Measurements from ENCODE around the gene MREG. TPM values are rescaled to one million over a fixed set of nuclear protein-coding genes. Genes with fewer than 3 reads are reported as not detected.

MREG gene
- total and polyA plus RNA-seq, 2 experiments from 2014 or later: 19.4 to 25.3 TPM

DNA sequence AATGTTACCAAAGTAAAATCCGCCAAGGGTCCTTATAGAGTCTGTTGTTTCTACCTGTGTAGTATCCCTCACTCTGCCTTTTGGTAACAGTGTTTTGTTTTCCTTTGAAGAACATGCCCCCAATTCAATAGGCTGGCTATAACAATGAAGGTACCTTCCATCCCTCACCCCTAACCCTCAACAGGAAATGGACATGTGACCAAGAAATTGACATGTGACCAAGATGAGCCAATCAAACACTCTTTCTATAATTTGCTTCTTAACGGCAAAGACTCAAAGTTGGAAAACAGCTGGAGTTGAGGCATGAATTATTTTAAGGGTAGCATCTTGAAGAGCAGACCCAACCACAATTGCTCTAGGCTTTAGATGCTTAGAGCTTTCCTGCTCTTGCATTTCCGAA, 5.4 kb upstream of the MREG start (continued):
- TF ChIP-seq, protein P1, sequence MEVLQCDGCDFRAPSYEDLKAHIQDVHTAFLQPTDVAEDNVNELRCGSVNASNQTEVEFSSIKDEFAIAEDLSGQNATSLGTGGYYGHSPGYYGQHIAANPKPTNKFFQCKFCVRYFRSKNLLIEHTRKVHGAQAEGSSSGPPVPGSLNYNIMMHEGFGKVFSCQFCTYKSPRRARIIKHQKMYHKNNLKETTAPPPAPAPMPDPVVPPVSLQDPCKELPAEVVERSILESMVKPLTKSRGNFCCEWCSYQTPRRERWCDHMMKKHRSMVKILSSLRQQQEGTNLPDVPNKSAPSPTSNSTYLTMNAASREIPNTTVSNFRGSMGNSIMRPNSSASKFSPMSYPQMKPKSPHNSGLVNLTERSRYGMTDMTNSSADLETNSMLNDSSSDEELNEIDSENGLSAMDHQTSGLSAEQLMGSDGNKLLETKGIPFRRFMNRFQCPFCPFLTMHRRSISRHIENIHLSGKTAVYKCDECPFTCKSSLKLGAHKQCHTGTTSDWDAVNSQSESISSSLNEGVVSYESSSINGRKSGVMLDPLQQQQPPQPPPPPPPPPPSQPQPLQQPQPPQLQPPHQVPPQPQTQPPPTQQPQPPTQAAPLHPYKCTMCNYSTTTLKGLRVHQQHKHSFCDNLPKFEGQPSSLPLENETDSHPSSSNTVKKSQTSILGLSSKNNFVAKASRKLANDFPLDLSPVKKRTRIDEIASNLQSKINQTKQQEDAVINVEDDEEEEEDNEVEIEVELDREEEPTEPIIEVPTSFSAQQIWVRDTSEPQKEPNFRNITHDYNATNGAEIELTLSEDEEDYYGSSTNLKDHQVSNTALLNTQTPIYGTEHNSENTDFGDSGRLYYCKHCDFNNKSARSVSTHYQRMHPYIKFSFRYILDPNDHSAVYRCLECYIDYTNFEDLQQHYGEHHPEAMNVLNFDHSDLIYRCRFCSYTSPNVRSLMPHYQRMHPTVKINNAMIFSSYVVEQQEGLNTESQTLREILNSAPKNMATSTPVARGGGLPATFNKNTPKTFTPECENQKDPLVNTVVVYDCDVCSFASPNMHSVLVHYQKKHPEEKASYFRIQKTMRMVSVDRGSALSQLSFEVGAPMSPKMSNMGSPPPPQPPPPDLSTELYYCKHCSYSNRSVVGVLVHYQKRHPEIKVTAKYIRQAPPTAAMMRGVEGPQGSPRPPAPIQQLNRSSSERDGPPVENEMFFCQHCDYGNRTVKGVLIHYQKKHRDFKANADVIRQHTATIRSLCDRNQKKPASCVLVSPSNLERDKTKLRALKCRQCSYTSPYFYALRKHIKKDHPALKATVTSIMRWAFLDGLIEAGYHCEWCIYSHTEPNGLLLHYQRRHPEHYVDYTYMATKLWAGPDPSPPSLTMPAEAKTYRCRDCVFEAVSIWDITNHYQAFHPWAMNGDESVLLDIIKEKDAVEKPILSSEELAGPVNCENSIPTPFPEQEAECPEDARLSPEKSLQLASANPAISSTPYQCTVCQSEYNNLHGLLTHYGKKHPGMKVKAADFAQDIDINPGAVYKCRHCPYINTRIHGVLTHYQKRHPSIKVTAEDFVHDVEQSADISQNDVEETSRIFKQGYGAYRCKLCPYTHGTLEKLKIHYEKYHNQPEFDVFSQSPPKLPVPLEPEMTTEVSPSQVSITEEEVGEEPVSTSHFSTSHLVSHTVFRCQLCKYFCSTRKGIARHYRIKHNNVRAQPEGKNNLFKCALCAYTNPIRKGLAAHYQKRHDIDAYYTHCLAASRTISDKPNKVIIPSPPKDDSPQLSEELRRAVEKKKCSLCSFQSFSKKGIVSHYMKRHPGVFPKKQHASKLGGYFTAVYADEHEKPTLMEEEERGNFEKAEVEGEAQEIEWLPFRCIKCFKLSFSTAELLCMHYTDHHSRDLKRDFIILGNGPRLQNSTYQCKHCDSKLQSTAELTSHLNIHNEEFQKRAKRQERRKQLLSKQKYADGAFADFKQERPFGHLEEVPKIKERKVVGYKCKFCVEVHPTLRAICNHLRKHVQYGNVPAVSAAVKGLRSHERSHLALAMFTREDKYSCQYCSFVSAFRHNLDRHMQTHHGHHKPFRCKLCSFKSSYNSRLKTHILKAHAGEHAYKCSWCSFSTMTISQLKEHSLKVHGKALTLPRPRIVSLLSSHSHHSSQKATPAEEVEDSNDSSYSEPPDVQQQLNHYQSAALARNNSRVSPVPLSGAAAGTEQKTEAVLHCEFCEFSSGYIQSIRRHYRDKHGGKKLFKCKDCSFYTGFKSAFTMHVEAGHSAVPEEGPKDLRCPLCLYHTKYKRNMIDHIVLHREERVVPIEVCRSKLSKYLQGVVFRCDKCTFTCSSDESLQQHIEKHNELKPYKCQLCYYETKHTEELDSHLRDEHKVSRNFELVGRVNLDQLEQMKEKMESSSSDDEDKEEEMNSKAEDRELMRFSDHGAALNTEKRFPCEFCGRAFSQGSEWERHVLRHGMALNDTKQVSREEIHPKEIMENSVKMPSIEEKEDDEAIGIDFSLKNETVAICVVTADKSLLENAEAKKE (CRISPR knock-in tag; IDR thresholded peaks at IDR 0.05): no peak

DNA sequence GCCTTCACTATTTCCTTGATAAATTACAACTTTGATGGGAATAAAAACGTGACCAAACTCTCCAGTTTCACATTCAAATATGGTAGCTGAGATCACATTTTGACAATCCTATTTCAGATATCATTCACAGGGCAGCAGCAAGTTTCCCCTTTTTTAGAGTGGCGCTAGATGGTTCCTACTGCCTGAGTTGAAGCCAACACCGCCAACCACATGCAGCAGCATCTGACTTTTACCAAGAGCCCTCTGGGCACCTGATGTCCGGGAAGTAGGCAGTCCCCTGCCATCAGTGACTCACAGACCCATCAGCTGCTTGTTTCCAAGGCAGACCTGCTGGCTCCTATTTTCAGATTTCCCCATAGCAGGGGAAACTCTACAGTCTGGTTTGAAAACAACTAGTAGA, 4.0 kb upstream of the MREG start:
- Histone ChIP-seq H2AFZ (no peak overlapping the region), H3K79me2 (replicated peaks; ENCODE audit: insufficient read depth) (peaks cover 7% of the 10 kb centered on the region), H4K20me1 (replicated peaks; ENCODE audit: insufficient read depth) (no peaks in the 10 kb centered on the region), H3K4me2 (no peak overlapping the region), H3F3A (replicated peaks; ENCODE audit: low read depth) (no peaks in the 10 kb centered on the region), H3K27ac (ENCODE audit: low read depth) (no peak overlapping the region), H3K9me2 (ENCODE audit: insufficient read depth) (peaks cover 5% of the 10 kb centered on the region; the same call in 1 of the 2 replicates), H3K36me3 (ENCODE audit: insufficient read depth) (no peaks in the 10 kb centered on the region), H3K4me1 (ENCODE audit: insufficient read depth) (peaks cover 7% of the 10 kb centered on the region), H3K4me3 (no peak overlapping the region), H3K27me3 (ENCODE audit: insufficient read depth) (no peaks in the 10 kb centered on the region)
- no peak for DNase-seq (ENCODE audit: low spot score)
- Mint-ChIP-seq H3K27ac (no peak overlapping the region), H3K9me3 (no peaks in the 10 kb centered on the region), H3K36me3 (ENCODE audit: low read depth) (no peaks in the 10 kb centered on the region; the same call in 2 of the 3 replicates), H3K27me3 (ENCODE audit: insufficient read depth, low read depth, poor library complexity) (peaks cover 6% of the 10 kb centered on the region), H3K4me3 (no peak overlapping the region), H3K4me1 (peaks cover 10% of the 10 kb centered on the region; the same call in 2 of the 3 replicates)
- TF ChIP-seq, protein P2, sequence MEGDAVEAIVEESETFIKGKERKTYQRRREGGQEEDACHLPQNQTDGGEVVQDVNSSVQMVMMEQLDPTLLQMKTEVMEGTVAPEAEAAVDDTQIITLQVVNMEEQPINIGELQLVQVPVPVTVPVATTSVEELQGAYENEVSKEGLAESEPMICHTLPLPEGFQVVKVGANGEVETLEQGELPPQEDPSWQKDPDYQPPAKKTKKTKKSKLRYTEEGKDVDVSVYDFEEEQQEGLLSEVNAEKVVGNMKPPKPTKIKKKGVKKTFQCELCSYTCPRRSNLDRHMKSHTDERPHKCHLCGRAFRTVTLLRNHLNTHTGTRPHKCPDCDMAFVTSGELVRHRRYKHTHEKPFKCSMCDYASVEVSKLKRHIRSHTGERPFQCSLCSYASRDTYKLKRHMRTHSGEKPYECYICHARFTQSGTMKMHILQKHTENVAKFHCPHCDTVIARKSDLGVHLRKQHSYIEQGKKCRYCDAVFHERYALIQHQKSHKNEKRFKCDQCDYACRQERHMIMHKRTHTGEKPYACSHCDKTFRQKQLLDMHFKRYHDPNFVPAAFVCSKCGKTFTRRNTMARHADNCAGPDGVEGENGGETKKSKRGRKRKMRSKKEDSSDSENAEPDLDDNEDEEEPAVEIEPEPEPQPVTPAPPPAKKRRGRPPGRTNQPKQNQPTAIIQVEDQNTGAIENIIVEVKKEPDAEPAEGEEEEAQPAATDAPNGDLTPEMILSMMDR (conservative IDR thresholded peaks at IDR 0.05; ENCODE audit: low read depth in 2 of 2): no peak
- TF ChIP-seq ZNF114 (CRISPR knock-in tag; IDR thresholded peaks at IDR 0.05) (no peak), POLR2AphosphoS5 (IDR thresholded peaks at IDR 0.05; ENCODE audit: low read depth) (no peak), JUNB (IDR thresholded peaks at IDR 0.05; ENCODE audit: unreplicated experiment) (no peak)
- ATAC-seq: no peak

All from GM23338 (cell line).